ENCODE data around the gene ACIN1. TPM values are rescaled to one million over a fixed set of nuclear protein-coding genes. Genes with fewer than 3 reads are reported as not detected.

The ACIN1 gene
- total RNA-seq, 6 experiments from 2014 or later: 128 to 150 (median 142) TPM

DNA sequence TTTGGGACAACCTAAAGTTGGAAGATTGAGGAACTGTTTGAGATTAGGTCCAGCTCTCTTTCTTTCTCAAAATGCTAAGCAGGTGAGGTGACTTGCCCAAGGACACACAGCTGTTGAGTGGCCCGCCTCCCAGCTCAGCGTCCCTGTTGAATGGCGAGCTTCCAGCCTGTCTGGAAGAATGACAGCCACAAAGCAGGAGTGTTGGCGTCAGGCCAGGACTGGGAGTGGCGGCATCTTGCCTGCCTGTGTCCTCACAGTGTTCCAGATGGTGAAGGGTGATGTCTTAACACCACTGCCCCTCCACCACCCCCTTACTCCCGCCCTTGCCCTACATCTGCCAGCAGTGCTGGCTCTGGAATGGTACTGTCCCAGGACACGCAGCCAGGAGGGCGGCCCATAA, 28.5 kb upstream of the ACIN1 start:
- H3K9me3 Mint-ChIP-seq: no peaks in the 10 kb centered on the region
- peaks cover 56% of the 10 kb centered on the region for H3K4me1 Mint-ChIP-seq (ENCODE audit: low read depth)
- H3K27ac Mint-ChIP-seq: no peak overlapping the region
- no peak for DNase-seq
- no peaks in the 10 kb centered on the region; the same call in 1 of the 2 replicates for H3K27me3 Mint-ChIP-seq (ENCODE audit: insufficient read depth)
- H3K36me3 Mint-ChIP-seq (ENCODE audit: low read depth): peaks cover 6% of the 10 kb centered on the region
- no peak overlapping the region for H3K4me3 Mint-ChIP-seq
- TF ChIP-seq, protein P1, sequence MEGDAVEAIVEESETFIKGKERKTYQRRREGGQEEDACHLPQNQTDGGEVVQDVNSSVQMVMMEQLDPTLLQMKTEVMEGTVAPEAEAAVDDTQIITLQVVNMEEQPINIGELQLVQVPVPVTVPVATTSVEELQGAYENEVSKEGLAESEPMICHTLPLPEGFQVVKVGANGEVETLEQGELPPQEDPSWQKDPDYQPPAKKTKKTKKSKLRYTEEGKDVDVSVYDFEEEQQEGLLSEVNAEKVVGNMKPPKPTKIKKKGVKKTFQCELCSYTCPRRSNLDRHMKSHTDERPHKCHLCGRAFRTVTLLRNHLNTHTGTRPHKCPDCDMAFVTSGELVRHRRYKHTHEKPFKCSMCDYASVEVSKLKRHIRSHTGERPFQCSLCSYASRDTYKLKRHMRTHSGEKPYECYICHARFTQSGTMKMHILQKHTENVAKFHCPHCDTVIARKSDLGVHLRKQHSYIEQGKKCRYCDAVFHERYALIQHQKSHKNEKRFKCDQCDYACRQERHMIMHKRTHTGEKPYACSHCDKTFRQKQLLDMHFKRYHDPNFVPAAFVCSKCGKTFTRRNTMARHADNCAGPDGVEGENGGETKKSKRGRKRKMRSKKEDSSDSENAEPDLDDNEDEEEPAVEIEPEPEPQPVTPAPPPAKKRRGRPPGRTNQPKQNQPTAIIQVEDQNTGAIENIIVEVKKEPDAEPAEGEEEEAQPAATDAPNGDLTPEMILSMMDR (IDR thresholded peaks at IDR 0.05): no peak

DNA sequence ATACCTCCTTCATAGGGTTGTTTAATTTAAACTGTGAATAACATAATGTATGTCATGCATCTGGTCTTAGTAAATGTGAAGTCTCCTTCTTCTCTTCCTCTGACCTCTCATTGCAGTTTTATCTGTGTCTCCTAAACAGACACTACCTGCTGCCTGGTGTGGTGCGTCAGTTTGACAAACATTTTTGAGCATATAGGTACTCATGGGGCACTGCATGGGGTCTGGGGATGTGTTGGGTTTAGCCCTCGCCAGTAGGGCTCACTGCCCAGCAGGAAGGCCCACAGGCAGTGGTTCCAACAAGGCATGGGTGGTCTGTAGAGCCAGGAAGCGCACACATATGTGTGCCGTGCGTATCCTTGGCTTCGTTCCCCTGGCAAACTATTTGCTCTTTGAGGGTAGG, 27.1 kb upstream of the ACIN1 start:
- DNase-seq: no peak
- H3K4me1 Mint-ChIP-seq (ENCODE audit: low read depth): peaks cover 56% of the 10 kb centered on the region
- TF ChIP-seq, protein P1 (IDR thresholded peaks at IDR 0.05): no peak
- H3K27ac Mint-ChIP-seq: no peak overlapping the region
- H3K4me3 Mint-ChIP-seq: no peak overlapping the region
- peaks cover 2% of the 10 kb centered on the region for H3K27me3 Mint-ChIP-seq (ENCODE audit: insufficient read depth)
- H3K36me3 Mint-ChIP-seq (ENCODE audit: low read depth): no peaks in the 10 kb centered on the region
- no peaks in the 10 kb centered on the region for H3K9me3 Mint-ChIP-seq

DNA sequence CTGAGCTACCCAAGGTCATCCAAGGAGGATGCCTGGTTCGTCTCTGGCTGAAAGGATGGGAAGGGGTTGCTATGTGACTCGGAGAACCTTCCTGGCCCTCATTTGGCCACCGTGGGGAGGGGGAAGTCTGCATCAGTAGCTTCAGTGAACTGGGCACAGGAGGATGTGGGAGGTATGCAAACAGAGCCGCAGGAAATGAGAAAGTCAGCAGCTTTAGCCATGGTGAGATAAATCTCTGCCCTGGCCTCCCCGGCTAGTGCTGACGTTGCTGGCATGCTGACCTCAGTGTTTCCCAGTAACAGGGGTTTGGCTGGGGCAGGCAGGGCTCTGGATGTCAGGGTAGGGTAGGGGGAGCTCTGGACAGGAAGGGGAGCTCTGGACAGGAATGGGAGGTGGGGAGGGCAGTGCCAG, 26.4 kb upstream of the ACIN1 start:
- no peak overlapping the region for H3K4me3 Mint-ChIP-seq
- TF ChIP-seq, protein P1 (IDR thresholded peaks at IDR 0.05): no peak
- H3K4me1 Mint-ChIP-seq (ENCODE audit: low read depth): peaks cover 59% of the 10 kb centered on the region
- DNase-seq: peak; percentile 12
- no peaks in the 10 kb centered on the region for H3K9me3 Mint-ChIP-seq
- H3K36me3 Mint-ChIP-seq (ENCODE audit: low read depth): no peaks in the 10 kb centered on the region
- peak overlapping the region; percentile 71 for H3K27ac Mint-ChIP-seq
- peaks cover 2% of the 10 kb centered on the region for H3K27me3 Mint-ChIP-seq (ENCODE audit: insufficient read depth)

- Mint-ChIP-seq H3K9me3 (no peaks in the 10 kb centered on the region), H3K27ac (peak overlapping the region; percentile 71), H3K4me1 (ENCODE audit: low read depth) (peaks cover 65% of the 10 kb centered on the region), H3K4me3 (peak overlapping the region; percentile 16), H3K27me3 (ENCODE audit: insufficient read depth) (peaks cover 2% of the 10 kb centered on the region), H3K36me3 (ENCODE audit: low read depth) (no peaks in the 10 kb centered on the region)
- TF ChIP-seq, protein P1 (IDR thresholded peaks at IDR 0.05): peak; percentile 100
- peak; percentile 76 for DNase-seq
Observed at GRCh38 chr14:23120541-23121251, 25.8 kb upstream of the ACIN1 start.

GRCh38 chr14:23119363-23120327, 24.7 kb upstream of the ACIN1 start:
- no peak overlapping the region for H3K4me3 Mint-ChIP-seq
- H3K27ac Mint-ChIP-seq: peak overlapping the region; percentile 19; the same call in 1 of the 2 replicates

More at GRCh38 chr14:23119363-23120327, 24.7 kb upstream of the ACIN1 start:
- H3K36me3 Mint-ChIP-seq (ENCODE audit: low read depth): no peaks in the 10 kb centered on the region
- DNase-seq: no peak
- peaks cover 2% of the 10 kb centered on the region for H3K27me3 Mint-ChIP-seq (ENCODE audit: insufficient read depth)
- TF ChIP-seq, protein P1 (IDR thresholded peaks at IDR 0.05): no peak
- H3K4me1 Mint-ChIP-seq (ENCODE audit: low read depth): peaks cover 67% of the 10 kb centered on the region
- H3K9me3 Mint-ChIP-seq: no peaks in the 10 kb centered on the region
